ENCODE data around the gene HDGF.

GRCh38 chr1:156709757-156710489, 41.6 kb downstream of the HDGF start:
- no peak for TF ChIP-seq ZBTB34 (CRISPR knock-in tag; IDR thresholded peaks at IDR 0.05)
- TF ChIP-seq THRA (IDR thresholded peaks at IDR 0.05): no peak
- no peak for TF ChIP-seq MTA3 (IDR thresholded peaks at IDR 0.05; ENCODE audit: borderline replicate concordance)
- no peak for TF ChIP-seq DDX20 (tag; IDR thresholded peaks at IDR 0.05; ENCODE audit: low read depth)
- no peak for TF ChIP-seq CAMTA2 (CRISPR knock-in tag; conservative IDR thresholded peaks at IDR 0.05)

Measured in K562 (cell line).